GM18526 (cell line): ENCODE data around the gene CCDC24.

Experiments used
- POLR2A ChIP-seq: IDR thresholded peaks from 3 replicates; pipeline ENCODE4 v1.6.1; 2011; ENCODE audit not compliant: insufficient read length; ENCODE audit errors: extremely low read depth

The CCDC24 gene

DNA sequence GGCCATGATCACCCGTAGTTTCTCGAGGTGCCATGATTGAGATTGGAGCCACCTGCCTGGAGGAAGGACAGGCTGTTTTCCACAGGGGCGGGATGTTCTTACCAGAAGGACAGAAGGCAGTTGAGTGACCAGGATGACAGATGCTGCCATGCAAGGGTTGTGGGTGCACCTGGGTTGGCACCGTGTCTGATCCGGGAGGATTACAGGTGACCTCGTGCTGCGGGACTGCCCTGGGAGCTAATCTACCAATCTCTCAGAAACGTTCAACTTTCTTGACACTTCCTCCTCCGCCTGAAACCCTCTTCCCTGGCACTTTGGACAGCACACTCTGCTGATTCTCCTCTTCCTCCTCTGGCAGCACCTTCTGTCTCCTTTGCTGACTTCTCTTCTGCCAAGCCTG lies 53.7 kb downstream of the CCDC24 start:
- no peak for TF ChIP-seq POLR2A
